Astrocyte (in vitro differentiated cells and primary cell): ENCODE data around the gene ZC3H13. TPM values are rescaled to one million over a fixed set of nuclear protein-coding genes. Genes with fewer than 3 reads are reported as not detected.

Experiments used
- DNase-seq: peaks from one replicate; pipeline ENCODE4 v3.0.0-alpha.2; 2010; ENCODE audit warnings: low read depth
- FAIRE-seq: peaks from 2 replicates; lab custom pipeline; 2011; peaks lifted over from hg19 to GRCh38; lab: Jason Lieb, UNC
- H2AFZ ChIP-seq: 2 replicates; pipeline ENCODE4 v1.6.0; 2012; ENCODE audit warnings: low read depth, low read length, inconsistent platforms
- H3K27ac ChIP-seq: 2 replicates; pipeline ENCODE4 v1.5.1; 2011; ENCODE audit warnings: low read depth, low read length, inconsistent platforms
- H3K27me3 ChIP-seq: 2 replicates; pipeline ENCODE4 v1.6.0; 2011; ENCODE audit warnings: low read length, inconsistent platforms; ENCODE audit not compliant: insufficient read depth
- H3K36me3 ChIP-seq: 2 replicates; pipeline ENCODE4 v1.5.1; 2011; ENCODE audit warnings: low read length, inconsistent platforms; ENCODE audit not compliant: insufficient read depth
- H3K4me1 ChIP-seq: 2 replicates; pipeline ENCODE4 v1.5.1; 2011; ENCODE audit warnings: low read length, inconsistent platforms; ENCODE audit not compliant: insufficient read depth
- H3K4me2 ChIP-seq: 2 replicates; pipeline ENCODE4 v1.6.0; 2012; ENCODE audit warnings: low read length, inconsistent platforms
- H3K4me3 ChIP-seq: 2 replicates; pipeline ENCODE4 v1.5.1; 2011; ENCODE audit warnings: low read depth, mild to moderate bottlenecking, low read length, inconsistent platforms; ENCODE audit not compliant: insufficient read depth
- H3K79me2 ChIP-seq: 2 replicates; pipeline ENCODE4 v1.6.0; 2012; ENCODE audit warnings: mild to moderate bottlenecking, low read length, inconsistent platforms; ENCODE audit not compliant: insufficient read depth
- H3K9ac ChIP-seq: 2 replicates; pipeline ENCODE4 v1.6.0; 2012; ENCODE audit warnings: mild to moderate bottlenecking, low read length, inconsistent platforms
- H3K9me3 ChIP-seq: 2 replicates; pipeline ENCODE4 v1.5.1; 2012; ENCODE audit warnings: low read depth, mild to moderate bottlenecking, low read length, inconsistent platforms; ENCODE audit not compliant: insufficient read depth
- H4K20me1 ChIP-seq: 2 replicates; pipeline ENCODE4 v1.6.0; 2012; ENCODE audit warnings: low read length, inconsistent platforms; ENCODE audit not compliant: insufficient read depth
- H3K27ac Mint-ChIP-seq: one replicate; pipeline ENCODE4 v1.8.0; 2021; ENCODE audit warnings: mild to moderate bottlenecking, mixed read lengths; ENCODE audit not compliant: unreplicated experiment
- H3K27me3 Mint-ChIP-seq: one replicate; pipeline ENCODE4 v1.8.0; 2021; ENCODE audit warnings: low read depth, mixed read lengths; ENCODE audit not compliant: unreplicated experiment
- H3K36me3 Mint-ChIP-seq: one replicate; pipeline ENCODE4 v1.8.0; 2021; ENCODE audit warnings: low read depth, mixed read lengths; ENCODE audit not compliant: unreplicated experiment
- H3K4me1 Mint-ChIP-seq: one replicate; pipeline ENCODE4 v1.8.0; 2021; ENCODE audit warnings: low read depth, mixed read lengths; ENCODE audit not compliant: unreplicated experiment
- H3K4me3 Mint-ChIP-seq: one replicate; pipeline ENCODE4 v1.8.0; 2021; ENCODE audit warnings: mild to moderate bottlenecking, moderate library complexity, mixed read lengths; ENCODE audit not compliant: unreplicated experiment
- H3K9me3 Mint-ChIP-seq: one replicate; pipeline ENCODE4 v1.8.0; 2021; ENCODE audit warnings: mild to moderate bottlenecking, mixed read lengths; ENCODE audit not compliant: unreplicated experiment
- EZH2 ChIP-seq: IDR thresholded peaks from 2 replicates; pipeline ENCODE4 v1.6.1; 2012; ENCODE audit warnings: mild to moderate bottlenecking, low read length, inconsistent platforms; ENCODE audit not compliant: insufficient read depth
- total RNA-seq: library from RNA; stranded (reverse); gene quantifications from 2 replicates; pipeline ENCODE4 v1.2.1, GENCODE V29; 2021
- TF ChIP-seq, protein P1 (sequence below): IDR thresholded peaks from 2 replicates; pipeline ENCODE4 v1.5.1; 2011; ENCODE audit warnings: low read depth, mild to moderate bottlenecking, inconsistent platforms, low read length, moderate library complexity; ENCODE audit not compliant: insufficient read depth

Gene ZC3H13
- total RNA-seq, 1 donor from 2014 or later = 39.6 TPM

DNA sequence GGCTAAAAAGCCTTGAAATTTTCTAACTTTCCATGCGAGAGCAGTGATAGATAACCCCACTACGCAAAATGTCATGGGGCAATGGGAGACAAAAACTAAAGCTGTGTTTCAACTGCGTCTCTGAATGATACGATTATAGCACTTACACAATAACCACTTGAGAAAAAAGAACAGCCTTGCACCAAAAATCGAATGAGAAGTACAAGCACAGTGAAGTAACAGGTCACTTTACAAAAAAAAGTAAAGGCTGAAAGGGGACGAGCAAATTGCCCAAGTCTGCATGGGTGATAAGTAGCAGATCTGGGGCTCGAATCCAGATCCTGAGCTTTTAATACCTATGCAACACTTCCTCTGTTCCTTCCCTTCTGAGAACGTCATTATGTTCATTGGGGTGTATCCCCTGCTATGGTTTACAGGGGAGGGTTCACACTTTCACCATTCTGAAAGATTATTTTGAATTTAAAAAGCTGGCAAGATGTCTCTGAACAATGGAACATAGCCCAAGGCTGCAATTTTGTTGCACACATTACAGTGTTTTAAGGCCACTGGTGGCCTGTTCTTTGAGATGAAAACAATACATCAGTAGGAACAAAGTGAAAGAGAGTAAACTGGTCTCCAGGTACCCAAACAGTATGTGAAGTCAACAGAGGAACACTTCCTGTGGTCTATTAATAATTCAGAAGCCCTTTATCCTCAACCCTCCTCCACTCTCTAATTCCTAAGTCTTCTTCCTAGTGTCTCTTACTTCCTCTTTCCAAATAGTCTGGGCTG is 49.1 kb upstream of the ZC3H13 start:
- H3K4me1 Mint-ChIP-seq = peaks cover 12% of the 10 kb centered on the region
- H3K36me3 Mint-ChIP-seq = no peaks in the 10 kb centered on the region
- H3K9ac ChIP-seq = no peak overlapping the region
- H3K27me3 Mint-ChIP-seq = no peaks in the 10 kb centered on the region
- no peak overlapping the region for H3K27ac ChIP-seq
- DNase-seq (no peak), FAIRE-seq (no peak)
- H4K20me1 ChIP-seq = no peaks in the 10 kb centered on the region
- TF ChIP-seq EZH2 = no peak
- TF ChIP-seq, protein P1, sequence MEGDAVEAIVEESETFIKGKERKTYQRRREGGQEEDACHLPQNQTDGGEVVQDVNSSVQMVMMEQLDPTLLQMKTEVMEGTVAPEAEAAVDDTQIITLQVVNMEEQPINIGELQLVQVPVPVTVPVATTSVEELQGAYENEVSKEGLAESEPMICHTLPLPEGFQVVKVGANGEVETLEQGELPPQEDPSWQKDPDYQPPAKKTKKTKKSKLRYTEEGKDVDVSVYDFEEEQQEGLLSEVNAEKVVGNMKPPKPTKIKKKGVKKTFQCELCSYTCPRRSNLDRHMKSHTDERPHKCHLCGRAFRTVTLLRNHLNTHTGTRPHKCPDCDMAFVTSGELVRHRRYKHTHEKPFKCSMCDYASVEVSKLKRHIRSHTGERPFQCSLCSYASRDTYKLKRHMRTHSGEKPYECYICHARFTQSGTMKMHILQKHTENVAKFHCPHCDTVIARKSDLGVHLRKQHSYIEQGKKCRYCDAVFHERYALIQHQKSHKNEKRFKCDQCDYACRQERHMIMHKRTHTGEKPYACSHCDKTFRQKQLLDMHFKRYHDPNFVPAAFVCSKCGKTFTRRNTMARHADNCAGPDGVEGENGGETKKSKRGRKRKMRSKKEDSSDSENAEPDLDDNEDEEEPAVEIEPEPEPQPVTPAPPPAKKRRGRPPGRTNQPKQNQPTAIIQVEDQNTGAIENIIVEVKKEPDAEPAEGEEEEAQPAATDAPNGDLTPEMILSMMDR = no peak
- no peak overlapping the region for H3K4me3 Mint-ChIP-seq
- no peaks in the 10 kb centered on the region for H3K4me1 ChIP-seq
- H3K36me3 ChIP-seq = no peaks in the 10 kb centered on the region
- no peaks in the 10 kb centered on the region for H3K27me3 ChIP-seq
- no peak overlapping the region for H3K4me2 ChIP-seq
- no peak overlapping the region for H3K4me3 ChIP-seq
- H3K79me2 ChIP-seq = no peaks in the 10 kb centered on the region
- H3K9me3 ChIP-seq = no peaks in the 10 kb centered on the region
- no peak overlapping the region for H2AFZ ChIP-seq
- H3K27ac Mint-ChIP-seq = no peak overlapping the region
- no peaks in the 10 kb centered on the region for H3K9me3 Mint-ChIP-seq

DNA sequence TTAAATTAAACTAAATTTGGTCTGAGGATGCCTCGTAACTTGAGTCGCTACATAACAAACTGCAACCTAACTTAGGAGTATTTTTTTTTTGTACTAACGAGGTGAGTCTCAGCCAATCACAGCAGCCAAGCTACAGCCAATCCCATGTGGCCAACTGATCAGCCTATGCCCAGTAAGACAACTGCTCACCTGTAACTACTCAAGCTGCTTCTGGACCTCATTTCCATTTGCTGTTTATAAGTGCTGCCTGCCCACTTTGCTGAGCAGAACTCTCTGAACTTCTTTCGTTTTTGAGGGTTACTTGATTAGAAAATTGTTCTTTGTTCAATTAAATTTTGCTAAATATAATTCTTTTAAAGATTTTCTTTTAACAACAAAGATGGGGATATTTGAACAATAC is 48.5 kb upstream of the ZC3H13 start:
- Mint-ChIP-seq H3K9me3 (no peaks in the 10 kb centered on the region), H3K4me3 (no peak overlapping the region), H3K27me3 (no peaks in the 10 kb centered on the region), H3K27ac (no peak overlapping the region), H3K4me1 (peaks cover 12% of the 10 kb centered on the region), H3K36me3 (no peaks in the 10 kb centered on the region)
- Histone ChIP-seq H4K20me1 (no peaks in the 10 kb centered on the region), H3K79me2 (no peaks in the 10 kb centered on the region), H3K4me2 (no peak overlapping the region), H3K27ac (no peak overlapping the region), H3K36me3 (no peaks in the 10 kb centered on the region), H3K9me3 (no peaks in the 10 kb centered on the region), H3K4me3 (no peak overlapping the region), H3K27me3 (no peaks in the 10 kb centered on the region), H3K9ac (no peak overlapping the region), H2AFZ (no peak overlapping the region), H3K4me1 (no peaks in the 10 kb centered on the region)
- DNase-seq (no peak), FAIRE-seq (no peak)
- TF ChIP-seq, protein P1 = no peak
- no peak for TF ChIP-seq EZH2

DNA sequence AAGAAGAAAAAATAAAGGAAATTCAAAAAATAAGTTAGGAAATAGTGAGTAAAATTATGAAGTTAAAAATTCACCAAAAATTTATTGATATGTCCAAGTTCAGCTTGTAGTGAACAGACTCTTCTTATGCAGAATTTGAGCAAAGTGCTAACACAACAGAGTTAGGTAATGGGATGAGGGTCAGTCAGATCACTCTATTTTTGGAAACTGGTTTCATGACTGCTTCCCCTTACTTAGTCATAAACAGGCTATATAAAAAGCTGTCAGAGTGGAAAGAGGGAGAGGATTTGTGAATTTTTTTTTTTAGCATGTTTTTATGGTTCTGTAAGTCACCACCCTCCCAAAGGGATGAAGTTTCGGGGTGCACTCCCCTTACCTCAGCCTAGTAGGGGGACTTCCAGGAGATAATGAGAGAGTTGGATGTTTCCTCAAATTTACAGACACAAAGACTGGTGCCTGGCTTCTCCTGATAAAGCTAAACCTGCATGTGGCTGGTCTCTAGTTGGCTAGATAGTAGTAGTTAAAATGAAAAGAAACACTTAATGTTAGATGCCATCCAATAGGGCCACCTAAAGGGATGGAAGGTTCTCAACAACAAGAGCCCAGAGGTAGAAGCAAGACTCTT is 47.8 kb upstream of the ZC3H13 start:
- no peaks in the 10 kb centered on the region for H3K27me3 Mint-ChIP-seq
- H3K27ac Mint-ChIP-seq = peak overlapping the region; percentile 70
- no peak for DNase-seq
- Histone ChIP-seq H3K4me3 (no peak overlapping the region), H3K9me3 (no peaks in the 10 kb centered on the region), H4K20me1 (no peaks in the 10 kb centered on the region), H2AFZ (no peak overlapping the region), H3K36me3 (no peaks in the 10 kb centered on the region), H3K4me1 (no peaks in the 10 kb centered on the region), H3K27ac (no peak overlapping the region), H3K27me3 (no peaks in the 10 kb centered on the region), H3K4me2 (peak overlapping the region; percentile 13), H3K79me2 (no peaks in the 10 kb centered on the region), H3K9ac (no peak overlapping the region)
- H3K36me3 Mint-ChIP-seq = no peaks in the 10 kb centered on the region
- H3K4me1 Mint-ChIP-seq = peaks cover 12% of the 10 kb centered on the region
- H3K9me3 Mint-ChIP-seq = no peaks in the 10 kb centered on the region
- no peak overlapping the region for H3K4me3 Mint-ChIP-seq
- no peak for TF ChIP-seq EZH2
- no peak for FAIRE-seq
